Adrenal gland (tissue), 12 donors: ENCODE data around the gene ELL2. TPM values are rescaled to one million over a fixed set of nuclear protein-coding genes. Genes with fewer than 3 reads are reported as not detected.

Experiments
- DNase-seq, 7 donors: peaks; one replicate each; pipeline ENCODE4 v3.0.0-alpha.2; 2019 to 2020
- H3K27ac ChIP-seq, 5 donors: fragments of 200-600 bp; sonication (generic) in 4 of 5; 1 replicate in 3 of 5; 2 replicates in 2 of 5; pipeline versions ENCODE4 v1.5.1 to v1.8.0; 2016 to 2020; ENCODE audit warnings: mild to moderate bottlenecking in 1 of 5
- H3K27me3 ChIP-seq: fragments of 200-600 bp; 2 replicates; pipeline ENCODE4 v1.8.0; 2021
- H3K36me3 ChIP-seq, 2 donors: fragments of 200-600 bp; replicated peaks in 1 of 2; 1 replicate in 1 of 2; 2 replicates in 1 of 2; pipeline versions ENCODE4 v1.5.1 to v1.8.0; 2018 to 2022
- H3K4me1 ChIP-seq, 2 donors: fragments of 200-600 bp; replicated peaks in 1 of 2; 1 replicate in 1 of 2; 2 replicates in 1 of 2; pipeline versions ENCODE4 v1.5.1 to v1.8.0; 2018 to 2021
- H3K4me3 ChIP-seq, 4 donors: fragments of 200-600 bp; sonication (generic) in 3 of 4; one replicate each; pipeline ENCODE4 v1.5.1; 2016 to 2018
- H3K9me3 ChIP-seq, 3 donors: fragments of 200-600 bp; sonication (generic) in 1 of 3; replicated peaks in 1 of 3; 1 replicate in 2 of 3; 2 replicates in 1 of 3; pipeline versions ENCODE4 v1.5.1 to v1.8.0; 2016 to 2021
- POLR2A ChIP-seq, 2 donors: fragments of 450-650 bp; IDR thresholded peaks; one replicate each; pipeline ENCODE4 v1.6.1; 2017; ENCODE audit warnings: antibody characterized with exemption in 2 of 2, mild to moderate bottlenecking in 2 of 2, moderate library complexity in 1 of 2
- WGBS, 4 donors: extraction: QIAGEN DNeasy Blood & Tissue Kit in 2 of 4; methylation state at CpG; one replicate each; pipeline versions ENCODE4 v1.1.5 to v1.1.7; 2013 to 2017; 5-methylcytosine and 5-hydroxymethylcytosine counted together
- intact Hi-C, 2 donors: fragments of 100-400 bp; cut with DNase I; formaldehyde crosslinking; loops; one replicate each; pipeline versions ENCODE4 v1.14.1 to v1.15.0; 2022 to 2023
- polyA plus RNA-seq, 3 donors: library from polyadenylated mRNA; stranded (reverse); fragments of 200-250 nt in 2 of 3; fragments of 350-450 nt in 1 of 3; fragmentation: Illumina TruSeq in 1 of 3; extraction: RNeasy Lipid Tissue Mini Kit (QIAGEN cat#74804) in 1 of 3; gene quantifications; one replicate each; pipeline ENCODE4 v1.2.3, GENCODE V29; 2013 to 2014
- total RNA-seq, 9 donors: library from RNA; depleted of rRNA in 4 of 9; stranded (reverse); fragments of >200 nt in 4 of 9; fragments of 120-200 nt in 1 of 9; fragmentation: NEBNext Ultra II Directional in 1 of 9; extraction: Animal tissue kit (Norgen Biotek cat#: 25700) in 1 of 9; gene quantifications; one replicate each; pipeline versions ENCODE4 v1.1.0 to v1.2.4, GENCODE V29; 2013 to 2023
- TF ChIP-seq, protein P1 (sequence below), 6 experiments: fragments of 450-650 bp in 4 of 6; fragments of 200-600 bp in 2 of 6; sonication (generic) in 1 of 6; IDR thresholded peaks; 1 replicate in 5 of 6; 2 replicates in 1 of 6; pipeline versions ENCODE4 v1.5.1 to v1.8.0; 2016 to 2021; ENCODE audit warnings: antibody characterized with exemption in 6 of 6, mild to moderate bottlenecking in 2 of 6, moderate library complexity in 1 of 6
- donor health status: healthy with polysubstance abuse.
- donor health status: Bipolar disorder and iron deficiency.
- donor health status: DM: yes; HTN: yes; CAD: no.
- donor health status: DM: no; HTN: no; CAD: no.
- donor health status: DM: no; HTN: no; CAD: no.
- donor health status: DM: yes; HTN: yes; CAD: no.

The ELL2 gene
- total and polyA plus RNA-seq, 12 donors: 3.4 to 27.5 (median 14.5) TPM

DNA sequence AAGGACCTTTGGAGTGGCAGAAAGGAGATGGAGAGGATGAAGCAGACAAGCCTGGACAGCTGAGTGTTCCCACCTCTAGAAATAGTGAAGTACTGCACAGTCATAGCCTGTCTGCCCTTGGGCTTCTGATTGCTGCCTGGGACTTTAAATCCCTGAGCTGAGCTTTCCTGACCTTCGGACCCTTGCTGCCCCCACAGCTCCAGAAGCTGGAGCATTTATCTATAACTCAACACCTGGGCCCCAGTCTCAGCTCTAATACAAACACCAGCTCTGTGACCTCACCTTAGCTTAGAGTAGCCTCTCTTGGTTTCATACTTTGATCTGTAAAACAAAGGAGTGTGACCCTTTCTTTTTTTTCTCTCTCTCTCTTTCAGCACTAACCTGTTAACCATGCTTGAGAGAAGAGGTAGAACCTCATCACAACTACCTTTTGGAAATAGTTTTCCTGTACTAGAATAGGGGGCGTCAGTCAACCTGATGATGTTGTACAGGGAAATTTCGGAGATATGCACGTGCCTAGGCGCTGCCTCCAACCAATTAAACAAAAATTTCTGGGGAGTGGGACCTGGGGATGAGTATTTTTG, 25.4 kb upstream of the ELL2 start:
- Histone ChIP-seq H3K27ac (no peak overlapping the region), H3K9me3 (no peaks in the 10 kb centered on the region), H3K27me3 (no peaks in the 10 kb centered on the region), H3K4me3 (no peak overlapping the region), H3K4me1 (no peaks in the 10 kb centered on the region), H3K36me3 (no peaks in the 10 kb centered on the region)
- intact Hi-C loops: no loop called here
- TF ChIP-seq POLR2A (IDR thresholded peaks at IDR 0.05): no peak
- TF ChIP-seq, protein P1, sequence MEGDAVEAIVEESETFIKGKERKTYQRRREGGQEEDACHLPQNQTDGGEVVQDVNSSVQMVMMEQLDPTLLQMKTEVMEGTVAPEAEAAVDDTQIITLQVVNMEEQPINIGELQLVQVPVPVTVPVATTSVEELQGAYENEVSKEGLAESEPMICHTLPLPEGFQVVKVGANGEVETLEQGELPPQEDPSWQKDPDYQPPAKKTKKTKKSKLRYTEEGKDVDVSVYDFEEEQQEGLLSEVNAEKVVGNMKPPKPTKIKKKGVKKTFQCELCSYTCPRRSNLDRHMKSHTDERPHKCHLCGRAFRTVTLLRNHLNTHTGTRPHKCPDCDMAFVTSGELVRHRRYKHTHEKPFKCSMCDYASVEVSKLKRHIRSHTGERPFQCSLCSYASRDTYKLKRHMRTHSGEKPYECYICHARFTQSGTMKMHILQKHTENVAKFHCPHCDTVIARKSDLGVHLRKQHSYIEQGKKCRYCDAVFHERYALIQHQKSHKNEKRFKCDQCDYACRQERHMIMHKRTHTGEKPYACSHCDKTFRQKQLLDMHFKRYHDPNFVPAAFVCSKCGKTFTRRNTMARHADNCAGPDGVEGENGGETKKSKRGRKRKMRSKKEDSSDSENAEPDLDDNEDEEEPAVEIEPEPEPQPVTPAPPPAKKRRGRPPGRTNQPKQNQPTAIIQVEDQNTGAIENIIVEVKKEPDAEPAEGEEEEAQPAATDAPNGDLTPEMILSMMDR (IDR thresholded peaks at IDR 0.05): no peak
- no peak for DNase-seq
- WGBS, 4 donors: 87 to 97% (median 90%) methylated on average over 5 of the region's 5 CpGs

DNA sequence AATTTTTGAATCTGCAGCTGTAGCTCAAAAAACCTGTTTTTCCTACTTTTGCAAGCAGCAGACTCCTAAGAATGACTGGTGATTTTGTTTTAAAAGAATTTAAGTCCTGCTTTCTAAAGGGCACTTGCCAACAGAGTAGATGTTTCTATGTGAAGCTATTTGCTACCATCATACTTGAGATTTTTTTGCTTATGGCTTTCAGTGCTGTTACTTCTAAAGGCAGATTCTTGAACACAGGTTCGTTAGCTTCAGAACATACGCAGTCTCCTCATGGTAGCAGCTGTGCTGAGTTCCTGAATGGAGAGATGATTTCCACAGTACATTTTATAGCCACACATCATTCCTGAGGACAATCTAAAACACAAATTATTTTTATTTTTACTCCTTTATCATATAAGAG, 24.4 kb upstream of the ELL2 start:
- DNase-seq: no peak
- WGBS, 4 donors: 94 to 100% (median 95%) methylated on average over 2 of the region's 2 CpGs
- Histone ChIP-seq H3K4me3 (no peak overlapping the region), H3K4me1 (no peaks in the 10 kb centered on the region), H3K36me3 (no peaks in the 10 kb centered on the region), H3K27me3 (no peaks in the 10 kb centered on the region), H3K27ac (no peak overlapping the region), H3K9me3 (no peaks in the 10 kb centered on the region)
- intact Hi-C loops: no loop called here
- no peak for TF ChIP-seq POLR2A (IDR thresholded peaks at IDR 0.05)
- TF ChIP-seq, protein P1 (IDR thresholded peaks at IDR 0.05): no peak

DNA sequence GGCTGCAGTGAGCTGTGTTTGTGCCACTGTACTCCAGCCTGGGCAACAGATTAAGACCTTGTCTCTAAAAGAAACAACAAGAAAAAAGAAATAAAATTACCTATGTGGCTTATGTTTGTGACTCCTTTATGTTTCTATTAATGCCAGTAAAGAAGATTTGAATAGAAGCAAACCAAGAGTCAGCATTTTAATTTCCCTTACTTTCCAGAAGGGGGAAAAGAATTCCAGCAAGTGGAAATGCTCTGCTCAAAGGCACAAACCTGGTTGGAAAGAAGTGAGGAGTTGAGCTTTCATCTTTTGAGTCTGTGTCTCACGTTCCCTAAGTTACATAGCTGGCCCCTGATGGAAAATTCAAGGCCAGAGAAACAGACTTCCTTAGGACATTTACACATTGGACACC, 23.6 kb upstream of the ELL2 start:
- H3K9me3 ChIP-seq: no peaks in the 10 kb centered on the region
- TF ChIP-seq, protein P1 (IDR thresholded peaks at IDR 0.05): no peak
- TF ChIP-seq POLR2A (IDR thresholded peaks at IDR 0.05): no peak
- no peak overlapping the region for H3K4me3 ChIP-seq
- H3K27me3 ChIP-seq: no peaks in the 10 kb centered on the region
- 92 to 94% (median 93%) methylated on average over 1 of the region's 1 CpG for WGBS, 4 donors
- DNase-seq: no peak
- no peak overlapping the region for H3K27ac ChIP-seq
- no peaks in the 10 kb centered on the region for H3K4me1 ChIP-seq
- H3K36me3 ChIP-seq: no peaks in the 10 kb centered on the region
- intact Hi-C loops: no loop called here

DNA sequence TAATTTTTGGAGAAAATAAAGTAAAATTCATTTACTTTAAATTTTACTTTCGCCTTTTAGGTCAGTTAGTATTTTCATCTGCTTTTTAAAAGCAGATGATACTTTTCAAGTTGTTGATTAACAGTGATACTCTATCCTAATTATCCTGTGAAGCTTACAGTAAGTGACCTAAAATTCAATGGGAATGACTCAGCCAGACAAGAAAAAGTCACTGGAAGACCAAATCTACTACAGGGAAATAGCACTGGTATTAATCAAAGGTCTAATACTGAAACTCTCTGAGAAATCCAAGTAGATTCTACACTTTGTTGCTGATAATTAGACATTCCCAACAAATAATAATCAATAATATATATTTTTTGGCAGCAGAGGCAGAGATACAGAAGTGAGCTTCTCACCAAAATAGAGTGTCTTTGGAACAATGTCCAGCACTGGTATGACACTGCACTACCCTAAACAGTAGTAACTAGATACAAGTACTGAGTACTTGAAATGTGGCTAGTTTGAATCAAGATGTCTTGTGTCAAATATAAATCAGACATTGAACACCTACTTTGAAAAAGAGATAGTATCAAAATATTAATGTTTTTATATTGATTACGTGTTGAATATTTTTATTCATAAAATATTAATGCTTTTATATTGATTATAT, 22.8 kb upstream of the ELL2 start:
- Histone ChIP-seq H3K27me3 (no peaks in the 10 kb centered on the region), H3K9me3 (no peaks in the 10 kb centered on the region), H3K4me3 (no peak overlapping the region), H3K27ac (no peak overlapping the region), H3K4me1 (no peaks in the 10 kb centered on the region), H3K36me3 (no peaks in the 10 kb centered on the region)
- TF ChIP-seq POLR2A (IDR thresholded peaks at IDR 0.05): no peak
- TF ChIP-seq, protein P1 (IDR thresholded peaks at IDR 0.05): no peak
- intact Hi-C loops: no loop called here
- no peak for DNase-seq
- WGBS, 4 donors: 84 to 88% (median 87%) methylated on average over 2 of the region's 2 CpGs
